C4-2B (cell line): ENCODE results near the gene CACNA2D3.

Experiments
- CTCF ChIP-seq: fragments of 450-650 bp; conservative IDR thresholded peaks from 2 replicates; pipeline ENCODE4 v1.5.1; 2017; ENCODE audit warnings: mild to moderate bottlenecking
- ZFX ChIP-seq: fragments of 450-650 bp; IDR thresholded peaks from 2 replicates; pipeline ENCODE4 v1.6.1; 2017

GRCh38 chr3:55065331-55065730, 943.0 kb downstream of the CACNA2D3 start:
- TF ChIP-seq CTCF = no peak
- TF ChIP-seq ZFX = no peak
